Gastroesophageal sphincter (tissue), 4 donors: ENCODE data around the gene PNPLA1. TPM values are rescaled to one million over a fixed set of nuclear protein-coding genes. Genes with fewer than 3 reads are reported as not detected.

ENCODE experiments used
- ATAC-seq: fragments of 150-250 bp; one replicate; pipeline ENCODE4 v1.9.1; 2016; ENCODE audit warnings: mild to moderate bottlenecking, moderate library complexity
- H3K27ac ChIP-seq, 4 donors: fragments of 200-600 bp; sonication (generic) in 3 of 4; 1 replicate in 3 of 4; 2 replicates in 1 of 4; pipeline ENCODE4 v1.5.1; 2016 to 2019
- H3K27me3 ChIP-seq: fragments of 200-600 bp; sonication (generic); one replicate; pipeline ENCODE4 v1.5.1; 2019
- H3K36me3 ChIP-seq, 2 donors: fragments of 200-600 bp; sonication (generic); one replicate each; pipeline ENCODE4 v1.5.1; 2019; ENCODE audit warnings: control low read depth in 1 of 2
- H3K4me1 ChIP-seq, 3 donors: fragments of 200-600 bp; sonication (generic); 1 replicate in 2 of 3; 2 replicates in 1 of 3; pipeline ENCODE4 v1.5.1; 2016 to 2019; ENCODE audit warnings: control low read depth in 2 of 3
- H3K4me3 ChIP-seq, 2 donors: fragments of 200-600 bp; sonication (generic); one replicate each; pipeline ENCODE4 v1.5.1; 2019; ENCODE audit warnings: mild to moderate bottlenecking in 1 of 2, moderate library complexity in 1 of 2
- H3K9me3 ChIP-seq, 3 donors: fragments of 200-600 bp; sonication (generic); one replicate each; pipeline ENCODE4 v1.5.1; 2017 to 2019; ENCODE audit warnings: control low read depth in 2 of 3
- CTCF ChIP-seq, 4 experiments: fragments of 200-600 bp in 2 of 4; fragments of 450-650 bp in 2 of 4; sonication (generic) in 1 of 4; IDR thresholded peaks; one replicate each; pipeline ENCODE4 v1.5.1; 2017 to 2019; ENCODE audit warnings: antibody characterized with exemption in 4 of 4, mild to moderate bottlenecking in 2 of 4, moderate library complexity in 2 of 4
- EP300 ChIP-seq: sonication (generic); formaldehyde crosslinking; IDR thresholded peaks from one replicate; pipeline ENCODE4 v1.6.1; 2017; ENCODE audit warnings: antibody characterized with exemption, mild to moderate bottlenecking
- POLR2A ChIP-seq, 2 donors: fragments of 450-650 bp; IDR thresholded peaks; one replicate each; pipeline ENCODE4 v1.6.1; 2017; ENCODE audit warnings: antibody characterized with exemption in 2 of 2, mild to moderate bottlenecking in 2 of 2, moderate library complexity in 1 of 2
- POLR2AphosphoS5 ChIP-seq: sonication (generic); formaldehyde crosslinking; IDR thresholded peaks from one replicate; pipeline ENCODE4 v1.6.1; 2017; ENCODE audit warnings: antibody characterized with exemption
- WGBS, 2 donors: methylation state at CpG; one replicate each; pipeline ENCODE4 v1.1.5; 2018; ENCODE audit warnings: low coverage in 1 of 2; 5-methylcytosine and 5-hydroxymethylcytosine counted together
- total RNA-seq, 4 donors: library from RNA; depleted of rRNA; stranded (reverse); fragments of >200 nt; gene quantifications; one replicate each; pipeline ENCODE4 v1.1.0, GENCODE V29; 2016

PNPLA1 gene
- total RNA-seq, 4 donors from 2014 or later, result not detected

- Histone ChIP-seq H3K36me3 (no peaks in the 10 kb centered on the region), H3K9me3 (no peaks in the 10 kb centered on the region), H3K4me1 (no peaks in the 10 kb centered on the region), H3K27ac (no peak overlapping the region), H3K27me3 (peaks cover 34% of the 10 kb centered on the region), H3K4me3 (no peak overlapping the region)
- no peak for ATAC-seq
- 79% methylated on average over 9 to 11 of the region's 13 CpGs for WGBS, 2 donors
- no peak for TF ChIP-seq POLR2A (IDR thresholded peaks at IDR 0.05)
- TF ChIP-seq POLR2AphosphoS5, result no peak
- TF ChIP-seq CTCF (IDR thresholded peaks at IDR 0.05), result no peak
- no peak for TF ChIP-seq EP300
Observed at GRCh38 chr6:36276581-36277536, 7.0 kb downstream of the PNPLA1 start.

GRCh38 chr6:36277946-36278470 is 8.1 kb downstream of the PNPLA1 start:
- Histone ChIP-seq H3K27me3 (peaks cover 30% of the 10 kb centered on the region), H3K36me3 (no peaks in the 10 kb centered on the region), H3K4me3 (no peak overlapping the region), H3K27ac (no peak overlapping the region), H3K9me3 (peaks cover 0 to 6% (median 0%) of the 10 kb centered on the region in 3 donors), H3K4me1 (no peaks in the 10 kb centered on the region)
- whole genome bisulfite sequencing, 2 donors, result 78 to 88% methylated on average over 1 to 2 of the region's 2 CpGs
- no peak for ATAC-seq
- no peak for TF ChIP-seq EP300
- no peak for TF ChIP-seq POLR2AphosphoS5
- no peak for TF ChIP-seq CTCF (IDR thresholded peaks at IDR 0.05)
- no peak for TF ChIP-seq POLR2A (IDR thresholded peaks at IDR 0.05)

- Histone ChIP-seq H3K4me3 (no peak overlapping the region), H3K27ac (no peak overlapping the region), H3K27me3 (peaks cover 44% of the 10 kb centered on the region), H3K36me3 (no peaks in the 10 kb centered on the region), H3K4me1 (no peaks in the 10 kb centered on the region), H3K9me3 (peaks cover 0 to 12% (median 0%) of the 10 kb centered on the region in 3 donors)
- TF ChIP-seq POLR2AphosphoS5 (no peak), POLR2A (IDR thresholded peaks at IDR 0.05) (no peak)
- WGBS, 2 donors, result 56 to 66% methylated on average over 2 to 3 of the region's 3 CpGs
- ATAC-seq, result no peak
Observed at GRCh38 chr6:36280467-36280866, 10.6 kb downstream of the PNPLA1 start.

- H3K27ac ChIP-seq, result no peak overlapping the region
- WGBS, 2 donors, result 61 to 80% methylated on average over 1 to 3 of the region's 4 CpGs
- H3K4me3 ChIP-seq, result no peak overlapping the region
- H3K27me3 ChIP-seq, result peaks cover 48% of the 10 kb centered on the region
- no peak for TF ChIP-seq EP300
- no peak for TF ChIP-seq CTCF (IDR thresholded peaks at IDR 0.05)
- TF ChIP-seq POLR2A (IDR thresholded peaks at IDR 0.05), result no peak
- TF ChIP-seq POLR2AphosphoS5, result no peak
- H3K36me3 ChIP-seq, result no peaks in the 10 kb centered on the region
- no peaks in the 10 kb centered on the region for H3K4me1 ChIP-seq
- H3K9me3 ChIP-seq, result peaks cover 0 to 12% (median 0%) of the 10 kb centered on the region in 3 donors
- ATAC-seq, result no peak
Observed at GRCh38 chr6:36280983-36281382, 11.1 kb downstream of the PNPLA1 start.

- H3K27me3 ChIP-seq, result peaks cover 43% of the 10 kb centered on the region
Observed at GRCh38 chr6:36283608-36284007, 13.7 kb downstream of the PNPLA1 start.

More at GRCh38 chr6:36283608-36284007, 13.7 kb downstream of the PNPLA1 start:
- H3K27ac ChIP-seq, result no peak overlapping the region
- 86 to 100% methylated on average over 1 of the region's 1 CpG for WGBS, 2 donors
- no peak overlapping the region for H3K4me3 ChIP-seq
- ATAC-seq, result no peak
- no peak for TF ChIP-seq CTCF (IDR thresholded peaks at IDR 0.05)
- no peak for TF ChIP-seq POLR2AphosphoS5
- no peak for TF ChIP-seq EP300
- no peak for TF ChIP-seq POLR2A (IDR thresholded peaks at IDR 0.05)
- no peaks in the 10 kb centered on the region for H3K4me1 ChIP-seq
- H3K9me3 ChIP-seq, result peaks cover 0 to 12% (median 0%) of the 10 kb centered on the region in 3 donors
- no peaks in the 10 kb centered on the region for H3K36me3 ChIP-seq
